MM.1S (cell line): ENCODE data around the gene RALGPS2.

Source experiments
- DNase-seq: peaks from one replicate; pipeline ENCODE4 v3.0.0-alpha.2; 2015
- H2AFZ ChIP-seq: fragments of 300-600 bp; sonication (generic); 2 replicates; pipeline ENCODE4 v1.6.0; 2016; ENCODE audit warnings: antibody characterized with exemption, low read length
- H3F3A ChIP-seq: fragments of 300-600 bp; sonication (generic); 2 replicates; pipeline ENCODE4 v1.6.1; 2016; ENCODE audit warnings: mild to moderate bottlenecking, antibody characterized with exemption, low read length, moderate library complexity, mixed read lengths; ENCODE audit not compliant: insufficient read depth
- H3K27ac ChIP-seq: fragments of 300-600 bp; sonication (generic); 2 replicates; pipeline ENCODE4 v1.5.1; 2016; ENCODE audit warnings: mild to moderate bottlenecking, low read length
- H3K27me3 ChIP-seq: fragments of 300-600 bp; sonication (generic); replicated peaks from 2 replicates; pipeline ENCODE4 v1.6.0; 2016; ENCODE audit warnings: low read length; ENCODE audit not compliant: insufficient read depth
- H3K36me3 ChIP-seq: fragments of 300-600 bp; sonication (generic); replicated peaks from 2 replicates; pipeline ENCODE4 v1.6.1; 2016; ENCODE audit warnings: mild to moderate bottlenecking, low read length, mixed read lengths; ENCODE audit not compliant: insufficient read depth
- H3K4me1 ChIP-seq: fragments of 300-600 bp; sonication (generic); 2 replicates; pipeline ENCODE4 v1.6.1; 2016; ENCODE audit warnings: low read length, mixed read lengths
- H3K4me2 ChIP-seq: fragments of 300-600 bp; sonication (generic); 2 replicates; pipeline ENCODE4 v1.6.0; 2016; ENCODE audit warnings: low read depth, low read length
- H3K4me3 ChIP-seq: fragments of 300-600 bp; sonication (generic); 2 replicates; pipeline ENCODE4 v1.5.1; 2016; ENCODE audit warnings: low read length, mixed read lengths
- H3K79me2 ChIP-seq: fragments of 300-600 bp; sonication (generic); 2 replicates; pipeline ENCODE4 v1.6.1; 2016; ENCODE audit warnings: mixed run types, low read length, mixed read lengths
- H3K9ac ChIP-seq: fragments of 300-600 bp; sonication (generic); 2 replicates; pipeline ENCODE4 v1.6.1; 2016; ENCODE audit warnings: low read length, mixed read lengths
- H3K9me2 ChIP-seq: fragments of 300-600 bp; sonication (generic); replicated peaks from 2 replicates; pipeline ENCODE4 v1.6.1; 2016; ENCODE audit warnings: mild to moderate bottlenecking, low read length, mixed read lengths; ENCODE audit not compliant: insufficient read depth
- H3K9me3 ChIP-seq: fragments of 300-600 bp; sonication (generic); replicated peaks from 2 replicates; pipeline ENCODE4 v1.6.1; 2016; ENCODE audit warnings: mild to moderate bottlenecking, low read length, mixed read lengths; ENCODE audit not compliant: insufficient read depth
- H4K20me1 ChIP-seq: fragments of 300-600 bp; sonication (generic); 2 replicates; pipeline ENCODE4 v1.6.1; 2016; ENCODE audit warnings: mild to moderate bottlenecking, low read length, moderate library complexity, mixed read lengths; ENCODE audit not compliant: insufficient read depth
- EZH2 ChIP-seq: fragments of 300-600 bp; sonication (generic); optimal IDR thresholded peaks from 2 replicates; pipeline ENCODE3; 2017; ENCODE audit warnings: low read depth, mild to moderate bottlenecking, antibody characterized with exemption, low read length, mixed read lengths
- EZH2phosphoT487 ChIP-seq: fragments of 300-600 bp; sonication (generic); IDR thresholded peaks from 2 replicates; pipeline ENCODE4 v1.6.1; 2018; ENCODE audit warnings: antibody characterized with exemption, low read length
- TF ChIP-seq, protein P1 (sequence below): fragments of 300-600 bp; sonication (generic); IDR thresholded peaks from 2 replicates; pipeline ENCODE4 v1.5.1; 2016; ENCODE audit warnings: antibody characterized with exemption, low read length, mixed read lengths

Gene RALGPS2

DNA sequence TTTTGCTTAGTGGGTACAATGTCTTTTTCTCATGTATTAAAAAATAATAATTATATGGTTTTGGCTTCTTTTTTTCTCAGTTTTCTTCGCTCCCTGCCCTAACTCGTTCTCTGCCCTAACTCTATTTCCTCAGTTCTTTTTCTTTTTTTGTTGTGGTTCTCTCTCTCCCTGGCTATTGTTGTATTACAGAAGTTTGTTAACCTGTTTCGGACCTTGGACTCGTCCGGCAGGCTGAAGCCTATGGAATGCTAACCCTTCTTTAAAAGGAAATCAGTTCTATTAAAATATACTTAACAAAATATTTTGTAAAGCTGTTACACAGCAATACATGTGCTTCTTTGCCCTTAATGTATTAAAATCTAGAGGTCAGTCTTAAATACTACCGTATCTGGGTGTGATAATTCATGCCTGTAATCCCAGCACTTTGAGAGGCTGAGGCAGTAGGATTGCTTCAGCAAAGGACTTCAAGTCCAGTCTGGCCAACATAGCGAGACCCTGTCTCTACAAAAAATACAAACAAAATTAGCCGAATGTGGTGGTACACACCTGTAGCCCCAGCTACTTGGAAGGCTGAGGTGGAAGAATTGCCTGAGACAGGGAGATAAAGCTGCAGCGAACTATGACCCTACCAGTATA, 81.7 kb downstream of the RALGPS2 start:
- no peaks in the 10 kb centered on the region for H3F3A ChIP-seq
- TF ChIP-seq EZH2 (no peak), EZH2phosphoT487 (no peak)
- TF ChIP-seq, protein P1, sequence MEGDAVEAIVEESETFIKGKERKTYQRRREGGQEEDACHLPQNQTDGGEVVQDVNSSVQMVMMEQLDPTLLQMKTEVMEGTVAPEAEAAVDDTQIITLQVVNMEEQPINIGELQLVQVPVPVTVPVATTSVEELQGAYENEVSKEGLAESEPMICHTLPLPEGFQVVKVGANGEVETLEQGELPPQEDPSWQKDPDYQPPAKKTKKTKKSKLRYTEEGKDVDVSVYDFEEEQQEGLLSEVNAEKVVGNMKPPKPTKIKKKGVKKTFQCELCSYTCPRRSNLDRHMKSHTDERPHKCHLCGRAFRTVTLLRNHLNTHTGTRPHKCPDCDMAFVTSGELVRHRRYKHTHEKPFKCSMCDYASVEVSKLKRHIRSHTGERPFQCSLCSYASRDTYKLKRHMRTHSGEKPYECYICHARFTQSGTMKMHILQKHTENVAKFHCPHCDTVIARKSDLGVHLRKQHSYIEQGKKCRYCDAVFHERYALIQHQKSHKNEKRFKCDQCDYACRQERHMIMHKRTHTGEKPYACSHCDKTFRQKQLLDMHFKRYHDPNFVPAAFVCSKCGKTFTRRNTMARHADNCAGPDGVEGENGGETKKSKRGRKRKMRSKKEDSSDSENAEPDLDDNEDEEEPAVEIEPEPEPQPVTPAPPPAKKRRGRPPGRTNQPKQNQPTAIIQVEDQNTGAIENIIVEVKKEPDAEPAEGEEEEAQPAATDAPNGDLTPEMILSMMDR: no peak
- no peaks in the 10 kb centered on the region for H3K27me3 ChIP-seq
- H3K9me2 ChIP-seq: no peaks in the 10 kb centered on the region
- H3K4me3 ChIP-seq: no peak overlapping the region
- H3K79me2 ChIP-seq: no peaks in the 10 kb centered on the region
- H3K4me1 ChIP-seq: no peaks in the 10 kb centered on the region
- no peak overlapping the region for H2AFZ ChIP-seq
- no peak overlapping the region for H3K9ac ChIP-seq
- H3K36me3 ChIP-seq: no peaks in the 10 kb centered on the region
- no peak for DNase-seq
- H3K27ac ChIP-seq: no peak overlapping the region
- H4K20me1 ChIP-seq: no peaks in the 10 kb centered on the region
- H3K4me2 ChIP-seq: no peak overlapping the region
- H3K9me3 ChIP-seq: no peaks in the 10 kb centered on the region

DNA sequence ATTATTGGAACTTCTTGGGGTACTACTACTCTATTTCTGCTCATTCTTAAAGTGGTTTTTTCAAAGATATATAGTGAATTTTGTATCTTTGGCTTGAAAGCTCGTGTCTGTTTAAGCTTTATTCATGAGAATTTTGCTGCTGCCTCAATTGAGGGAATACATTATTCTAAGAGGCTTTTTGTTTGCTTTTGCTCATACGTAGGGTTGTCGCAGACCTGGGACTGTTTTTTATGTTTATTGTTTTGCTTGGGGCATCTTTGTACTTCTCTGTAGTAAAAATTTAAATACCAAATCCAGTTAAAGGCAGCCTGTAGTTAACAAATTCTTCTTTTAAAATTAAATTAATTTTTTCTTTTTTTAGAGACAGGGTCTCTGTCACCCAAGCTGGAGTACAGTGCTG, 83.5 kb downstream of the RALGPS2 start:
- TF ChIP-seq EZH2 (no peak), EZH2phosphoT487 (no peak)
- TF ChIP-seq, protein P1: no peak
- Histone ChIP-seq H2AFZ (no peak overlapping the region), H4K20me1 (no peaks in the 10 kb centered on the region), H3K4me1 (no peaks in the 10 kb centered on the region), H3K27me3 (no peaks in the 10 kb centered on the region), H3K9me3 (no peaks in the 10 kb centered on the region), H3K4me3 (no peak overlapping the region), H3K9me2 (no peaks in the 10 kb centered on the region), H3K9ac (no peak overlapping the region), H3K79me2 (no peaks in the 10 kb centered on the region), H3K27ac (no peak overlapping the region), H3F3A (no peaks in the 10 kb centered on the region), H3K4me2 (no peak overlapping the region), H3K36me3 (no peaks in the 10 kb centered on the region)
- no peak for DNase-seq

DNA sequence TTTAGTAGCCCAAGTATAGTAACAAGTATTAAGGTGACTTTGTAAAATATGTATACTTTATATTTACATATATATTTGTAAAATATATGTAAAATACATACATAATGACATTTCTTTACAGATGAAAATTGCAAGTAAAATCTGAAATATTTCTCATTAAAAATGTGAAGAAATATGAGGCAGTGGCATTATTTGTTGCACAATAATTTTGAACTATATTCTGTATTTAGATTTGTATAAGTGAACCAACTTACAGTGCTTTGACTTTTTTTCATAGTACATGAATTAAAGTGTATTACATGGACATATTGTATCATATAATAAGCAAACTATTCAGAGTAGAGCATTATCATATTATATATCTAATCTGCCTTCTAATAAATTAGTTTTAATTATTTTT, 85.5 kb downstream of the RALGPS2 start:
- TF ChIP-seq, protein P1: no peak
- TF ChIP-seq EZH2 (no peak), EZH2phosphoT487 (no peak)
- H3K9me3 ChIP-seq: no peaks in the 10 kb centered on the region
- no peaks in the 10 kb centered on the region for H3K4me1 ChIP-seq
- no peaks in the 10 kb centered on the region for H3K79me2 ChIP-seq
- H3K4me2 ChIP-seq: no peak overlapping the region
- no peaks in the 10 kb centered on the region for H3K36me3 ChIP-seq
- no peaks in the 10 kb centered on the region for H3K27me3 ChIP-seq
- no peak overlapping the region for H3K4me3 ChIP-seq
- no peak overlapping the region for H3K27ac ChIP-seq
- no peak overlapping the region for H2AFZ ChIP-seq
- no peak for DNase-seq
- H3K9me2 ChIP-seq: no peaks in the 10 kb centered on the region
- H3K9ac ChIP-seq: no peak overlapping the region
- H4K20me1 ChIP-seq: no peaks in the 10 kb centered on the region
- no peaks in the 10 kb centered on the region for H3F3A ChIP-seq
